Measurements from ENCODE around the gene LDAH. TPM values are rescaled to one million over a fixed set of nuclear protein-coding genes. Genes with fewer than 3 reads are reported as not detected.

The LDAH gene
- total and polyA plus RNA-seq, 2 donors (not counting 1 experiment from before 2014, with no cell fraction given), result 9.0 to 31.3 TPM

- Mint-ChIP-seq H3K27me3 (no peaks in the 10 kb centered on the region), H3K4me3 (no peak overlapping the region), H3K4me1 (peaks cover 16% of the 10 kb centered on the region), H3K27ac (no peak overlapping the region), H3K9me3 (ENCODE audit: insufficient read depth) (peaks cover 5% of the 10 kb centered on the region)
- H3K36me3 ChIP-seq (replicated peaks in 1 of 2; ENCODE audit: control extremely low read depth in 1 of 2, control insufficient read depth in 1 of 2, extremely low read depth in 1 of 2, insufficient read depth in 2 of 2, low read length in 1 of 2), result peaks cover 5 to 12% of the 10 kb centered on the region in 2 experiments
- H3K4me3 ChIP-seq (ENCODE audit: control extremely low read depth in 1 of 5, extremely low read depth in 1 of 5, insufficient read depth in 1 of 5, low read depth in 2 of 5, low read length in 4 of 5), result no peak overlapping the region
- intact Hi-C loops (cut with micrococcal nuclease), result no loop called here
- H3K9ac ChIP-seq (ENCODE audit: low read length), result no peak overlapping the region
- ChIA-PET CTCF (interaction anchor here (1.1 to 2.0 kb wide), 4 partner anchors 9 to 203 kb away, joined by 3 to 5 read pairs (median 4); no protein-coding TSS in a partner anchor), POLR2A (no interaction called here)
- peaks cover 0 to 4% (median 3%) of the 10 kb centered on the region in 3 donors for H3K9me3 ChIP-seq (ENCODE audit: control extremely low read depth in 1 of 3, control insufficient read depth in 2 of 3, insufficient read depth in 1 of 3, low read length in 2 of 3)
- WGBS (ENCODE audit: insufficient coverage), result no CpG with 5 or more reads among the region's 1 CpG
- no peaks in the 10 kb centered on the region for H3K79me2 ChIP-seq (ENCODE audit: control insufficient read depth, insufficient read depth, low read length)
- no peak overlapping the region for H2AFZ ChIP-seq (ENCODE audit: insufficient read depth, low read depth, low read length, poor library complexity, severe bottlenecking)
- ATAC-seq (ENCODE audit: low read depth), result no peak
- TF ChIP-seq CTCF (IDR thresholded peaks at IDR 0.05), result no peak
- no peak for TF ChIP-seq EZH2 (IDR thresholded peaks at IDR 0.05; ENCODE audit: borderline replicate concordance, insufficient read depth, low read depth, low read length, poor library complexity, severe bottlenecking)
- H4K20me1 ChIP-seq (ENCODE audit: control insufficient read depth, insufficient read depth, low read length, poor library complexity, severe bottlenecking), result no peaks in the 10 kb centered on the region
- H3K4me2 ChIP-seq (replicated peaks; ENCODE audit: low read depth, low read length, poor library complexity, severe bottlenecking), result no peak overlapping the region
- no peak for DNase-seq
- peaks cover 7 to 8% of the 10 kb centered on the region in 2 donors for H3K4me1 ChIP-seq (ENCODE audit: control insufficient read depth in 2 of 2, insufficient read depth in 2 of 2, low read length in 2 of 2)
- H3K27me3 ChIP-seq (replicated peaks in 1 of 4; ENCODE audit: control extremely low read depth in 1 of 4, control insufficient read depth in 3 of 4, insufficient read depth in 4 of 4, low read length in 3 of 4), result no peaks in the 10 kb centered on the region
- no peak overlapping the region for H3K27ac ChIP-seq (ENCODE audit: low read length in 2 of 2)
These were observed 63.9 kb downstream of the LDAH start for GRCh38 chr2:20758997-20759396.

- Histone ChIP-seq H4K20me1 (ENCODE audit: control insufficient read depth, insufficient read depth, low read length, poor library complexity, severe bottlenecking) (no peaks in the 10 kb centered on the region), H3K27ac (ENCODE audit: low read length in 2 of 2) (no peak overlapping the region), H3K4me1 (ENCODE audit: control insufficient read depth in 2 of 2, insufficient read depth in 2 of 2, low read length in 2 of 2) (no peaks in the 10 kb centered on the region), H3K79me2 (ENCODE audit: control insufficient read depth, insufficient read depth, low read length) (no peaks in the 10 kb centered on the region), H2AFZ (ENCODE audit: insufficient read depth, low read depth, low read length, poor library complexity, severe bottlenecking) (no peak overlapping the region), H3K27me3 (replicated peaks in 1 of 4; ENCODE audit: control extremely low read depth in 1 of 4, control insufficient read depth in 3 of 4, insufficient read depth in 4 of 4, low read length in 3 of 4) (no peaks in the 10 kb centered on the region), H3K9ac (ENCODE audit: low read length) (no peak overlapping the region), H3K9me3 (ENCODE audit: control extremely low read depth in 1 of 3, control insufficient read depth in 2 of 3, insufficient read depth in 1 of 3, low read length in 2 of 3) (peaks cover 0 to 4% (median 3%) of the 10 kb centered on the region in 3 donors), H3K36me3 (replicated peaks in 1 of 2; ENCODE audit: control extremely low read depth in 1 of 2, control insufficient read depth in 1 of 2, extremely low read depth in 1 of 2, insufficient read depth in 2 of 2, low read length in 1 of 2) (peaks cover 5 to 10% of the 10 kb centered on the region in 2 experiments), H3K4me2 (replicated peaks; ENCODE audit: low read depth, low read length, poor library complexity, severe bottlenecking) (no peak overlapping the region), H3K4me3 (ENCODE audit: control extremely low read depth in 1 of 5, extremely low read depth in 1 of 5, insufficient read depth in 1 of 5, low read depth in 2 of 5, low read length in 4 of 5) (no peak overlapping the region)
- ATAC-seq (ENCODE audit: low read depth) (no peak), DNase-seq (no peak)
- intact Hi-C loops (cut with micrococcal nuclease), result no loop called here
- Mint-ChIP-seq H3K4me3 (no peak overlapping the region), H3K4me1 (peaks cover 4% of the 10 kb centered on the region), H3K27me3 (no peaks in the 10 kb centered on the region), H3K27ac (no peak overlapping the region), H3K9me3 (ENCODE audit: insufficient read depth) (peaks cover 5% of the 10 kb centered on the region)
- ChIA-PET POLR2A (no interaction called here), CTCF (interaction anchor here (1.9 to 2.0 kb wide), 3 partner anchors 11 to 204 kb away, joined by 5 to 9 read pairs (median 5); no protein-coding TSS in a partner anchor)
- TF ChIP-seq CTCF (IDR thresholded peaks at IDR 0.05), result no peak
- TF ChIP-seq EZH2 (IDR thresholded peaks at IDR 0.05; ENCODE audit: borderline replicate concordance, insufficient read depth, low read depth, low read length, poor library complexity, severe bottlenecking), result no peak
- no CpG with 5 or more reads among the region's 1 CpG for WGBS (ENCODE audit: insufficient coverage)
These were observed 65.4 kb downstream of the LDAH start for GRCh38 chr2:20757405-20758090.
